OCI-LY1 (cell line): ENCODE measurements around the gene KCNK4.

ENCODE experiments used
- H2AFZ ChIP-seq: fragments of 200-600 bp; sonication (generic), shearing (Covaris generic); 2 replicates; pipeline ENCODE4 v1.6.0; 2014; ENCODE audit warnings: antibody characterized with exemption, mild to moderate bottlenecking, low read length
- H3F3A ChIP-seq: fragments of 200-600 bp; sonication (generic), shearing (Covaris generic); 2 replicates; pipeline ENCODE4 v1.6.0; 2014; ENCODE audit warnings: mild to moderate bottlenecking, antibody characterized with exemption, low read length, moderate library complexity; ENCODE audit not compliant: insufficient read depth
- H3K27ac ChIP-seq: fragments of 200-600 bp; sonication (generic); 2 replicates; pipeline ENCODE4 v1.5.1; 2014; ENCODE audit warnings: low read length, mixed run types, mild to moderate bottlenecking, low read depth; ENCODE audit not compliant: poor library complexity, severe bottlenecking
- H3K27me3 ChIP-seq: fragments of 200-600 bp; sonication (generic); 2 replicates; pipeline ENCODE4 v1.6.0; 2014; ENCODE audit warnings: antibody characterized with exemption, mild to moderate bottlenecking, low read length, moderate library complexity; ENCODE audit not compliant: insufficient read depth
- H3K36me3 ChIP-seq: fragments of 200-600 bp; sonication (generic); 2 replicates; pipeline ENCODE4 v1.6.1; 2014; ENCODE audit warnings: mild to moderate bottlenecking, antibody characterized with exemption, low read length, moderate library complexity, mixed read lengths; ENCODE audit not compliant: insufficient read depth
- H3K4me1 ChIP-seq: fragments of 200-600 bp; sonication (generic); 2 replicates; pipeline ENCODE4 v1.5.1; 2014; ENCODE audit warnings: mild to moderate bottlenecking, low read length, moderate library complexity; ENCODE audit not compliant: insufficient read depth, severe bottlenecking
- H3K4me2 ChIP-seq: fragments of 200-600 bp; sonication (generic), shearing (Covaris generic); 2 replicates; pipeline ENCODE4 v1.6.1; 2014; ENCODE audit warnings: low read length
- H3K4me3 ChIP-seq: fragments of 200-600 bp; sonication (generic); 2 replicates; pipeline ENCODE4 v1.5.1; 2014; ENCODE audit warnings: low read length, low read depth, mild to moderate bottlenecking, mixed read lengths; ENCODE audit not compliant: poor library complexity, severe bottlenecking
- H3K79me2 ChIP-seq: fragments of 200-600 bp; shearing (Covaris generic); 2 replicates; pipeline ENCODE4 v1.6.1; 2016; ENCODE audit warnings: mixed run types, low read length, mixed read lengths; ENCODE audit not compliant: insufficient read depth
- H3K9ac ChIP-seq: fragments of 200-600 bp; sonication (generic), shearing (Covaris generic); 2 replicates; pipeline ENCODE4 v1.6.1; 2014; ENCODE audit warnings: mild to moderate bottlenecking, low read length, mixed read lengths
- H3K9me2 ChIP-seq: fragments of 200-600 bp; sonication (generic), shearing (Covaris generic); 2 replicates; pipeline ENCODE4 v1.6.1; 2014; ENCODE audit warnings: low read depth, mild to moderate bottlenecking, low read length, mixed read lengths
- H3K9me3 ChIP-seq: fragments of 200-600 bp; shearing (Covaris generic); 2 replicates; pipeline ENCODE4 v1.6.1; 2014; ENCODE audit warnings: low read length, mixed read lengths
- H4K20me1 ChIP-seq: fragments of 200-600 bp; sonication (generic), shearing (Covaris generic); 2 replicates; pipeline ENCODE4 v1.6.0; 2016; ENCODE audit warnings: mild to moderate bottlenecking, low read length; ENCODE audit not compliant: insufficient read depth
- CTCF ChIP-seq: fragments of 200-600 bp; sonication (generic), shearing (Covaris generic); IDR thresholded peaks from 2 replicates; pipeline ENCODE4 v1.5.1; 2017; ENCODE audit warnings: mild to moderate bottlenecking, antibody characterized with exemption, low read length, moderate library complexity, mixed read lengths
- EZH2 ChIP-seq: fragments of 200-600 bp; sonication (generic), shearing (Covaris generic); IDR thresholded peaks from 2 replicates; pipeline ENCODE4 v1.8.0; 2017; ENCODE audit warnings: borderline replicate concordance, mixed run types, mild to moderate bottlenecking, antibody characterized with exemption, low read length, moderate library complexity, mixed read lengths

KCNK4 gene

GRCh38 chr11:64324692-64325469, 33.8 kb downstream of the KCNK4 start:
- Histone ChIP-seq H3K9me2 (no peaks in the 10 kb centered on the region), H3K27ac (no peak overlapping the region), H3K4me3 (no peak overlapping the region), H3K36me3 (peaks cover 10% of the 10 kb centered on the region; the same call in 1 of the 2 replicates), H3K27me3 (peaks cover 4% of the 10 kb centered on the region; the same call in 1 of the 2 replicates), H3K4me2 (no peak overlapping the region), H2AFZ (no peak overlapping the region), H3K4me1 (no peaks in the 10 kb centered on the region), H4K20me1 (no peaks in the 10 kb centered on the region), H3K79me2 (no peaks in the 10 kb centered on the region), H3K9ac (no peak overlapping the region), H3F3A (no peaks in the 10 kb centered on the region), H3K9me3 (no peaks in the 10 kb centered on the region)
- TF ChIP-seq CTCF (no peak), EZH2 (no peak)

- no peak overlapping the region for H3K27ac ChIP-seq
These were observed 36.3 kb downstream of the KCNK4 start for GRCh38 chr11:64327375-64327774.

GRCh38 chr11:64327993-64328392, 36.9 kb downstream of the KCNK4 start:
- Histone ChIP-seq H3K9ac (no peak overlapping the region), H3K36me3 (no peaks in the 10 kb centered on the region), H3K4me1 (peaks cover 9% of the 10 kb centered on the region), H2AFZ (no peak overlapping the region), H3K4me3 (no peak overlapping the region), H3K9me3 (no peaks in the 10 kb centered on the region), H4K20me1 (no peaks in the 10 kb centered on the region), H3K27ac (no peak overlapping the region), H3F3A (no peaks in the 10 kb centered on the region), H3K27me3 (peaks cover 4% of the 10 kb centered on the region; the same call in 1 of the 2 replicates), H3K4me2 (no peak overlapping the region), H3K79me2 (no peaks in the 10 kb centered on the region), H3K9me2 (no peaks in the 10 kb centered on the region)
- no peak for TF ChIP-seq CTCF
- no peak for TF ChIP-seq EZH2

More at GRCh38 chr11:64327375-64327774, 36.3 kb downstream of the KCNK4 start:
- Histone ChIP-seq H3K9me3 (no peaks in the 10 kb centered on the region), H3K9ac (no peak overlapping the region), H3K36me3 (no peaks in the 10 kb centered on the region), H4K20me1 (no peaks in the 10 kb centered on the region), H3K4me1 (peaks cover 9% of the 10 kb centered on the region), H3K79me2 (no peaks in the 10 kb centered on the region), H3K4me3 (no peak overlapping the region), H3K9me2 (no peaks in the 10 kb centered on the region), H3K27me3 (peaks cover 4% of the 10 kb centered on the region; the same call in 1 of the 2 replicates), H2AFZ (no peak overlapping the region), H3F3A (no peaks in the 10 kb centered on the region), H3K4me2 (no peak overlapping the region)
- no peak for TF ChIP-seq CTCF
